Measurements from ENCODE around the gene TRPM3. TPM values are rescaled to one million over a fixed set of nuclear protein-coding genes. Genes with fewer than 3 reads are reported as not detected.

TRPM3 gene
- total RNA-seq, 1 experiment from 2014 or later = not detected

GRCh38 chr9:70530716-70531115, 590.7 kb downstream of the TRPM3 start:
- no peak for TF ChIP-seq EZH2 (IDR thresholded peaks at IDR 0.05; ENCODE audit: low read length, unreplicated experiment)
- TF ChIP-seq EZH2phosphoT487 (IDR thresholded peaks at IDR 0.05; ENCODE audit: borderline replicate concordance, low read length) = no peak
- no peak for TF ChIP-seq CTCF (conservative IDR thresholded peaks at IDR 0.05; ENCODE audit: low read depth, low read length)
- ChIA-PET CTCF (no interaction called here), POLR2A (ENCODE audit: unreplicated experiment) (no interaction called here)
- Histone ChIP-seq H3K4me3 (ENCODE audit: low read length) (no peak overlapping the region), H3K9me2 (replicated peaks; ENCODE audit: low read length) (no peaks in the 10 kb centered on the region), H3K79me2 (ENCODE audit: low read length) (no peaks in the 10 kb centered on the region), H4K20me1 (ENCODE audit: low read length) (no peaks in the 10 kb centered on the region), H3K9ac (ENCODE audit: low read length) (no peak overlapping the region), H3K36me3 (ENCODE audit: low read depth, low read length) (no peaks in the 10 kb centered on the region), H2AFZ (ENCODE audit: low read length) (no peak overlapping the region), H3K9me3 (ENCODE audit: low read length) (no peaks in the 10 kb centered on the region), H3F3A (ENCODE audit: low read length, unreplicated experiment) (no peaks in the 10 kb centered on the region), H3K27ac (ENCODE audit: low read length) (no peak overlapping the region), H3K4me2 (ENCODE audit: low read length) (no peak overlapping the region), H3K4me1 (ENCODE audit: insufficient read depth, low read length) (no peaks in the 10 kb centered on the region), H3K27me3 (ENCODE audit: low read length) (peaks cover 16% of the 10 kb centered on the region; the same call in 1 of the 2 replicates)
- intact Hi-C loops (cut with micrococcal nuclease) = no loop called here
- no TSS peak for BruUV-seq (replicated peaks)
- DNase-seq (no peak), ATAC-seq (no peak)

- H2AFZ ChIP-seq (ENCODE audit: low read length) = no peak overlapping the region
- no TSS peak for BruUV-seq (replicated peaks)
- no peaks in the 10 kb centered on the region for H4K20me1 ChIP-seq (ENCODE audit: low read length)
- no peak overlapping the region for H3K4me3 ChIP-seq (ENCODE audit: low read length)
- H3K27me3 ChIP-seq (ENCODE audit: low read length) = peaks cover 14% of the 10 kb centered on the region; the same call in 1 of the 2 replicates
- no peaks in the 10 kb centered on the region for H3K79me2 ChIP-seq (ENCODE audit: low read length)
- H3K9me3 ChIP-seq (ENCODE audit: low read length) = no peaks in the 10 kb centered on the region
- DNase-seq = no peak
- no peaks in the 10 kb centered on the region for H3K4me1 ChIP-seq (ENCODE audit: insufficient read depth, low read length)
- intact Hi-C loops (cut with micrococcal nuclease) = no loop called here
- H3K27ac ChIP-seq (ENCODE audit: low read length) = no peak overlapping the region
- no peak for TF ChIP-seq CTCF (conservative IDR thresholded peaks at IDR 0.05; ENCODE audit: low read depth, low read length)
- TF ChIP-seq EZH2phosphoT487 (IDR thresholded peaks at IDR 0.05; ENCODE audit: borderline replicate concordance, low read length) = no peak
- TF ChIP-seq EZH2 (IDR thresholded peaks at IDR 0.05; ENCODE audit: low read length, unreplicated experiment) = no peak
- POLR2A ChIA-PET (ENCODE audit: unreplicated experiment) = no interaction called here
- H3K36me3 ChIP-seq (ENCODE audit: low read depth, low read length) = no peaks in the 10 kb centered on the region
- H3K9me2 ChIP-seq (replicated peaks; ENCODE audit: low read length) = no peaks in the 10 kb centered on the region
- CTCF ChIA-PET = no interaction called here
- H3K9ac ChIP-seq (ENCODE audit: low read length) = no peak overlapping the region
- no peak for ATAC-seq
- H3K4me2 ChIP-seq (ENCODE audit: low read length) = no peak overlapping the region
- H3F3A ChIP-seq (ENCODE audit: low read length, unreplicated experiment) = no peaks in the 10 kb centered on the region
Observed at GRCh38 chr9:70529833-70530232, 591.6 kb downstream of the TRPM3 start.

- Histone ChIP-seq H3F3A (ENCODE audit: low read length, unreplicated experiment) (no peaks in the 10 kb centered on the region), H2AFZ (ENCODE audit: low read length) (no peak overlapping the region), H3K4me1 (ENCODE audit: insufficient read depth, low read length) (no peaks in the 10 kb centered on the region), H3K4me3 (ENCODE audit: low read length) (no peak overlapping the region), H3K27me3 (ENCODE audit: low read length) (peaks cover 14% of the 10 kb centered on the region; the same call in 1 of the 2 replicates), H3K9me3 (ENCODE audit: low read length) (no peaks in the 10 kb centered on the region), H3K36me3 (ENCODE audit: low read depth, low read length) (no peaks in the 10 kb centered on the region), H4K20me1 (ENCODE audit: low read length) (no peaks in the 10 kb centered on the region), H3K9me2 (replicated peaks; ENCODE audit: low read length) (no peaks in the 10 kb centered on the region), H3K9ac (ENCODE audit: low read length) (no peak overlapping the region), H3K4me2 (ENCODE audit: low read length) (no peak overlapping the region), H3K79me2 (ENCODE audit: low read length) (no peaks in the 10 kb centered on the region), H3K27ac (ENCODE audit: low read length) (no peak overlapping the region)
- intact Hi-C loops (cut with micrococcal nuclease) = no loop called here
- ChIA-PET POLR2A (ENCODE audit: unreplicated experiment) (no interaction called here), CTCF (no interaction called here)
- DNase-seq = no peak
- no peak for ATAC-seq
- no TSS peak for BruUV-seq (replicated peaks)
- no peak for TF ChIP-seq CTCF (conservative IDR thresholded peaks at IDR 0.05; ENCODE audit: low read depth, low read length)
- no peak for TF ChIP-seq EZH2 (IDR thresholded peaks at IDR 0.05; ENCODE audit: low read length, unreplicated experiment)
- no peak for TF ChIP-seq EZH2phosphoT487 (IDR thresholded peaks at IDR 0.05; ENCODE audit: borderline replicate concordance, low read length)
Observed at GRCh38 chr9:70529377-70529776, 592.0 kb downstream of the TRPM3 start.

All from PC-3 (cell line).